Measurements from ENCODE around the gene FAM131B.

FAM131B gene

GRCh38 chr7:143320620-143321019, 41.9 kb downstream of the FAM131B start:
- no peak for DNase-seq

- DNase-seq = no peak
These were observed 43.9 kb downstream of the FAM131B start for GRCh38 chr7:143318661-143319060.

GRCh38 chr7:143316492-143316891, 46.0 kb downstream of the FAM131B start:
- no peak for DNase-seq

GRCh38 chr7:143315776-143316175, 46.7 kb downstream of the FAM131B start, which contains the start of gene CLCN1:
TSS of gene CLCN1 (plus strand) at chr7:143316111. CDS start at chr7:143316213, 102 bp downstream.
- DNase-seq = no peak

GRCh38 chr7:143314127-143314526, 48.4 kb downstream of the FAM131B start:
- no peak for DNase-seq

GRCh38 chr7:143308632-143309031, 53.9 kb downstream of the FAM131B start:
- DNase-seq = no peak

GRCh38 chr7:143305423-143306070, 57.0 kb downstream of the FAM131B start:
- peak; percentile 29 for DNase-seq

GRCh38 chr7:143304938-143305337, 57.6 kb downstream of the FAM131B start:
- DNase-seq = no peak

GRCh38 chr7:143303733-143304132, 58.8 kb downstream of the FAM131B start:
- no peak for DNase-seq
